B cell (primary cell): ENCODE measurements around the gene CARMIL3.

Experiments
- CTCF ChIP-seq: fragments of 200-600 bp; IDR thresholded peaks from one replicate; pipeline ENCODE4 v1.8.0; 2022; ENCODE audit warnings: antibody characterized with exemption, mild to moderate bottlenecking
- EZH2 ChIP-seq: IDR thresholded peaks from 2 replicates; pipeline ENCODE4 v1.6.1; 2012; ENCODE audit warnings: borderline replicate concordance, low read depth, mild to moderate bottlenecking, moderate library complexity, low read length; ENCODE audit not compliant: insufficient read depth, poor library complexity, severe bottlenecking

- TF ChIP-seq CTCF (no peak), EZH2 (no peak)
These were observed 58.7 kb downstream of the CARMIL3 start for GRCh38 chr14:24110523-24110922.
